CD14-positive monocyte (primary cell): ENCODE data around the gene HMG20B. TPM values are rescaled to one million over a fixed set of nuclear protein-coding genes. Genes with fewer than 3 reads are reported as not detected.
A peak's percentile ranks its signal among the peaks of the same experiment; 100 is the strongest.

ENCODE experiments used
- DNase-seq, 3 donors: peaks; one replicate each; pipeline ENCODE4 v3.0.0-alpha.2; 2011 to 2022
- H2AFZ ChIP-seq: 2 replicates; pipeline ENCODE4 v1.6.0; 2012; ENCODE audit warnings: mild to moderate bottlenecking, low read depth, low read length, inconsistent platforms; ENCODE audit not compliant: insufficient read depth, poor library complexity, severe bottlenecking
- H3K27ac ChIP-seq, 2 donors: 1 replicate in 1 of 2; 2 replicates in 1 of 2; pipeline ENCODE4 v1.5.1; 2012 to 2013; ENCODE audit warnings: low read length in 2 of 2, control low read depth in 1 of 2, inconsistent platforms in 1 of 2, low read depth in 1 of 2, mild to moderate bottlenecking in 1 of 2
- H3K27me3 ChIP-seq, 2 donors: one replicate each; pipeline versions ENCODE4 v1.6.0 to v1.6.1; 2011 to 2013; ENCODE audit warnings: low read length in 2 of 2; ENCODE audit not compliant: control insufficient read depth in 2 of 2, insufficient read depth in 2 of 2
- H3K36me3 ChIP-seq, 2 donors: replicated peaks in 1 of 2; 1 replicate in 1 of 2; 2 replicates in 1 of 2; pipeline versions ENCODE4 v1.5.1 to v1.6.1; 2012 to 2013; ENCODE audit warnings: low read length in 2 of 2, control low read depth in 1 of 2, inconsistent platforms in 1 of 2, mild to moderate bottlenecking in 1 of 2; ENCODE audit not compliant: insufficient read depth in 2 of 2, control insufficient read depth in 1 of 2
- H3K4me1 ChIP-seq, 2 donors: 1 replicate in 1 of 2; 2 replicates in 1 of 2; pipeline versions ENCODE4 v1.5.1 to v1.6.1; 2012 to 2013; ENCODE audit warnings: low read length in 2 of 2, control low read depth in 1 of 2, inconsistent platforms in 1 of 2, mild to moderate bottlenecking in 1 of 2, moderate library complexity in 1 of 2; ENCODE audit not compliant: insufficient read depth in 2 of 2, control insufficient read depth in 1 of 2
- H3K4me2 ChIP-seq: replicated peaks from 2 replicates; pipeline ENCODE3; 2012; ENCODE audit warnings: low read length, moderate library complexity, mild to moderate bottlenecking; ENCODE audit not compliant: poor library complexity, severe bottlenecking; ENCODE audit errors: extremely low read depth
- H3K4me3 ChIP-seq, 3 experiments: fragments of 200-600 bp in 1 of 3; sonication (generic) in 1 of 3; replicated peaks in 1 of 3; 1 replicate in 2 of 3; 2 replicates in 1 of 3; pipeline ENCODE4 v1.5.1; 2011 to 2013; ENCODE audit warnings: low read length in 3 of 3, mild to moderate bottlenecking in 3 of 3, control low read depth in 2 of 3, low read depth in 2 of 3, inconsistent platforms in 1 of 3, moderate library complexity in 1 of 3
- H3K79me2 ChIP-seq: 2 replicates; pipeline ENCODE4 v1.6.0; 2012; ENCODE audit warnings: mild to moderate bottlenecking, control low read depth, inconsistent platforms, low read length, moderate library complexity; ENCODE audit not compliant: insufficient read depth
- H3K9ac ChIP-seq: 2 replicates; pipeline ENCODE4 v1.6.0; 2017; ENCODE audit warnings: low read length, mild to moderate bottlenecking; ENCODE audit not compliant: insufficient read depth, poor library complexity, severe bottlenecking
- H3K9me3 ChIP-seq, 2 donors: replicated peaks in 1 of 2; 1 replicate in 1 of 2; 2 replicates in 1 of 2; pipeline versions ENCODE4 v1.5.1 to v1.6.1; 2012 to 2013; ENCODE audit warnings: low read length in 2 of 2, control low read depth in 1 of 2; ENCODE audit not compliant: control insufficient read depth in 1 of 2, insufficient read depth in 1 of 2
- H4K20me1 ChIP-seq: 2 replicates; pipeline ENCODE4 v1.6.0; 2012; ENCODE audit warnings: mild to moderate bottlenecking, low read length, control low read depth, moderate library complexity; ENCODE audit not compliant: insufficient read depth
- H3K27ac Mint-ChIP-seq, 7 donors: one replicate each; pipeline ENCODE4 v1.8.0; 2020; ENCODE audit warnings: mild to moderate bottlenecking in 7 of 7, mixed read lengths in 7 of 7, moderate library complexity in 6 of 7, inconsistent platforms in 2 of 7
- H3K27me3 Mint-ChIP-seq, 3 donors: one replicate each; pipeline ENCODE4 v1.8.0; 2021 to 2022; ENCODE audit warnings: low read depth in 3 of 3, mild to moderate bottlenecking in 3 of 3, mixed read lengths in 3 of 3, moderate library complexity in 3 of 3, inconsistent platforms in 1 of 3
- H3K36me3 Mint-ChIP-seq, 2 donors: one replicate each; pipeline ENCODE4 v1.8.0; 2020; ENCODE audit warnings: mixed read lengths in 2 of 2, inconsistent platforms in 1 of 2, mild to moderate bottlenecking in 1 of 2
- H3K4me1 Mint-ChIP-seq: one replicate; pipeline ENCODE4 v1.8.0; 2020; ENCODE audit warnings: mild to moderate bottlenecking, mixed read lengths
- H3K4me3 Mint-ChIP-seq, 2 donors: one replicate each; pipeline ENCODE4 v1.8.0; 2020; ENCODE audit warnings: mild to moderate bottlenecking in 2 of 2, mixed read lengths in 2 of 2, moderate library complexity in 1 of 2
- H3K9me3 Mint-ChIP-seq, 7 donors: one replicate each; pipeline ENCODE4 v1.8.0; 2020 to 2022; ENCODE audit warnings: mixed read lengths in 7 of 7, mild to moderate bottlenecking in 6 of 7, moderate library complexity in 6 of 7, inconsistent platforms in 2 of 7
- WGBS: methylation state at CpG from one replicate; pipeline ENCODE4 v1.1.5; 2013; ENCODE audit warnings: missing lambda C conversion rate; ENCODE audit not compliant: insufficient coverage; 5-methylcytosine and 5-hydroxymethylcytosine counted together
- intact Hi-C, 2 donors: fragments of 100-400 bp; cut with micrococcal nuclease; formaldehyde crosslinking; loops; one replicate each; pipeline versions ENCODE4 v1.15.0 to v1.15.1; 2023
- polyA plus RNA-seq, 3 donors: library from polyadenylated mRNA; depleted of rRNA in 1 of 3; unstranded in 2 of 3; stranded (reverse) in 1 of 3; fragments of 300-500 nt in 2 of 3; fragments of >200 nt in 1 of 3; fragmentation: Illumina TruSeq in 2 of 3; gene quantifications; 1 replicate in 2 of 3; 2 replicates in 1 of 3; pipeline ENCODE4 v1.2.3, GENCODE V29; 2012 to 2021
- TF ChIP-seq, protein P1 (sequence below): fragments of 200-600 bp; IDR thresholded peaks from one replicate; pipeline ENCODE4 v1.8.0; 2022; ENCODE audit warnings: antibody characterized with exemption, mild to moderate bottlenecking

HMG20B gene
- polyA plus RNA-seq, 3 donors = 52.4 to 58.8 (median 56.5) TPM

DNA sequence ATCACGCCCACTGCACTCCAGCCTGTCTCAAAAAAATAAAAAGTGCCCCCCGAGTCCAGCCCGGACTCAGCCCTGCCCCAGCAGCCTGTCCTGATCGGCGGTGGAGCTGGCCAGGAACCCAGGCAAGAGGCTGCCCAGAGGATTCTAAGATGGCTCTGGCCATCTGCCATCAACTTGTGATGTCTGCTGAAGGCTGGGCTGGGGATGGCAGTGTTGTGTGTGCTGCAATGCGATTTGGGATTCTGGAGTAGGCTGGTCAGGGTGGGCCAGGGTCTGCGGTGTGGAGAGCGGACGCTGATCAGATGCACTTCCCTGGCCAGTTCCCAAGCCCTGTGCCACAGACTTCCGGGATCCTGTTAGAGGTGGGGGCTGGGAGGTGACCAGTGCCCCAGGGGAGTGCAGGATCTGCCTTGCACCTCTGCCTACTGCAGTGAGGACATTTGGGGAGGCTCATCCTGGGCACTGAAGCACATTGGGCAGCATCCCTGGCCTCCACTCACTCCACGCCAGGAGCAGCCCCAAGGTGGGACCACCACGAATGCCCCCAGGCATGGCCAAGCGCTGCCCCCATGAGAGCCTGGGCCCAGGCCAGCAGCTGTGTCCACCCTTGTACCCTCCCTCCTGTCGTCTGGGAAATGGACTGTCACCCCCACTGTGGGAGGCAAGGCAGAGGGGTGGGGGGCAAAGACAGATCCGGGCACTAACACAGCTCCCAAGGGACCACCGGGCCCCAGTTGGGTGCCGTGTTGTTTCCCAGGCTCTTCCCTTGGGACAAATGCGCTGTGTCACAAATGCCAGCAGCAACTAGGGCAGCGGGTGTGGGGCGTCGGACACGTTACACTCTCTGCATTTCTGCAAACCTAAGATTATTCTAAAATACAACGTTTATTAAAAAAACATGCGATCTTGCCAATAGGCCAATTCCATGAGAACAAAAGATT, 37.3 kb downstream of the HMG20B start:
- Histone ChIP-seq H3K4me3 (no peak overlapping the region), H3K9ac (no peak overlapping the region), H3K79me2 (no peaks in the 10 kb centered on the region), H3K4me2 (no peak overlapping the region), H3K27me3 (peaks cover 11 to 33% of the 10 kb centered on the region in 2 donors), H3K4me1 (peaks cover 22 to 28% of the 10 kb centered on the region in 2 donors), H3K36me3 (peaks cover 27 to 35% of the 10 kb centered on the region in 2 donors), H4K20me1 (no peaks in the 10 kb centered on the region), H3K27ac (no peak overlapping the region), H2AFZ (no peak overlapping the region), H3K9me3 (peaks cover 0 to 5% of the 10 kb centered on the region in 2 donors)
- H3K4me1 Mint-ChIP-seq = peaks cover 18% of the 10 kb centered on the region
- peaks cover 5 to 12% (median 8%) of the 10 kb centered on the region in 7 donors for H3K9me3 Mint-ChIP-seq
- no peak for DNase-seq
- WGBS = 83% methylated on average over 21 of the region's 24 CpGs
- TF ChIP-seq, protein P1, sequence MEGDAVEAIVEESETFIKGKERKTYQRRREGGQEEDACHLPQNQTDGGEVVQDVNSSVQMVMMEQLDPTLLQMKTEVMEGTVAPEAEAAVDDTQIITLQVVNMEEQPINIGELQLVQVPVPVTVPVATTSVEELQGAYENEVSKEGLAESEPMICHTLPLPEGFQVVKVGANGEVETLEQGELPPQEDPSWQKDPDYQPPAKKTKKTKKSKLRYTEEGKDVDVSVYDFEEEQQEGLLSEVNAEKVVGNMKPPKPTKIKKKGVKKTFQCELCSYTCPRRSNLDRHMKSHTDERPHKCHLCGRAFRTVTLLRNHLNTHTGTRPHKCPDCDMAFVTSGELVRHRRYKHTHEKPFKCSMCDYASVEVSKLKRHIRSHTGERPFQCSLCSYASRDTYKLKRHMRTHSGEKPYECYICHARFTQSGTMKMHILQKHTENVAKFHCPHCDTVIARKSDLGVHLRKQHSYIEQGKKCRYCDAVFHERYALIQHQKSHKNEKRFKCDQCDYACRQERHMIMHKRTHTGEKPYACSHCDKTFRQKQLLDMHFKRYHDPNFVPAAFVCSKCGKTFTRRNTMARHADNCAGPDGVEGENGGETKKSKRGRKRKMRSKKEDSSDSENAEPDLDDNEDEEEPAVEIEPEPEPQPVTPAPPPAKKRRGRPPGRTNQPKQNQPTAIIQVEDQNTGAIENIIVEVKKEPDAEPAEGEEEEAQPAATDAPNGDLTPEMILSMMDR = no peak
- peaks cover 18 to 34% of the 10 kb centered on the region in 2 donors for H3K36me3 Mint-ChIP-seq
- H3K27me3 Mint-ChIP-seq = peaks cover 0 to 19% (median 18%) of the 10 kb centered on the region in 3 donors
- H3K27ac Mint-ChIP-seq = peak overlapping the region in 1 of 7 donors; percentile 58
- no peak overlapping the region for H3K4me3 Mint-ChIP-seq
- intact Hi-C loops = no loop called here

DNA sequence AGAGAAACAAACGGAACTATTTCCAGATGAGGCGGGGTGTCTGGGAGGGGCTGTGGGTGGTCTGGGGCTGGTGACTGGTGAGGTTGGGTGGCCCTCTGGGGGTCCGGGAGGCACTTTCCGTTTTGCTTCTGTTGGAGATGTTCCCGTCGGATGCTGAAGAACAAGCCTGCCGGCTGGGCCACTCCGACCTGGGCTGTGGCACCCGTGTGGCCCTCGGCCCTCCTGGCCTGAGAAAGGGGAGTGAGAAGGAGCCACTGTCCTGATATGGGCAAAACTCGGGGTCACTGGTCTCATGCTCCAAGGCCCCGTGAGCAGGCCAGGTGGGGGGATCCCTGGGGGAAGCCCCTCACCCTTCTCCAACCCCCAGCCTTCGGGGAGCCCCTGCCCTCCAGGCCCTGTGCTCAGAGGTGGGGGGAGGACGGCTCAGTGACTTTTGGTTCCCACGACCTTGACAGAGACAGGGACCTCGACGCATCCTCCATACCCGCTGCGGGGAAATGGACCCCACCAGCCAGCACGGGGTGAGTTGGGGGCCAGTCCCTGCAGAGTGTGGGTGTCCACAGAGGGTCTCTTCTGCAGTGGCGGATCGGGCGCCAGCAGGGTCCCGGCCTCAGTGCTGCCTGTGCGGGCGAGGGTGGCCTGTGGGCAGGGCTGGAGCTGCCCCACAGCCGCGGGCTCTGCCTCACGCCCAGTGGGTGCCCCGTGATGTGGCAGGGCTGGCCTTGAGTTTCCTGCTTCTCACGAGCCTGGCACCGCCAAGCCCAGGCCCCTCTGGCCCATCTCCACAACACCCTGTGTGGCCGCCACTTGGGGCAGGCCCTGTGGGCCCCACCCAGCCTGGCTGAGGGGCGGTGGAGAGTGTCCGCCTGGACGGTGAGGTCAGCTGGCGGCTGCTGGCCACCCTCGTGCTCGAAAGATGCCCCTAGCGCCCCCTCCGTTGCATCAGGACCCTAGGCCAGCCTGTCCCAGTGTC, 38.3 kb downstream of the HMG20B start:
- H3K4me1 Mint-ChIP-seq = peaks cover 18% of the 10 kb centered on the region
- no peak overlapping the region for H3K27ac ChIP-seq
- H3K9ac ChIP-seq = no peak overlapping the region
- H3K4me3 ChIP-seq = no peak overlapping the region
- peaks cover 27 to 35% of the 10 kb centered on the region in 2 donors for H3K36me3 ChIP-seq
- H3K9me3 Mint-ChIP-seq = peaks cover 5 to 12% (median 8%) of the 10 kb centered on the region in 7 donors
- H3K27me3 Mint-ChIP-seq = peaks cover 0 to 19% (median 18%) of the 10 kb centered on the region in 3 donors
- H3K4me2 ChIP-seq = no peak overlapping the region
- no peaks in the 10 kb centered on the region for H3K79me2 ChIP-seq
- H3K27me3 ChIP-seq = peaks cover 3 to 23% of the 10 kb centered on the region in 2 donors
- H3K9me3 ChIP-seq = peaks cover 0 to 5% of the 10 kb centered on the region in 2 donors
- H3K27ac Mint-ChIP-seq = no peak overlapping the region
- TF ChIP-seq, protein P1 = no peak
- H3K4me1 ChIP-seq = peaks cover 22 to 27% of the 10 kb centered on the region in 2 donors
- peaks cover 20 to 40% of the 10 kb centered on the region in 2 donors for H3K36me3 Mint-ChIP-seq
- WGBS = 86% methylated on average over 31 of the region's 41 CpGs
- H3K4me3 Mint-ChIP-seq = no peak overlapping the region
- no peaks in the 10 kb centered on the region for H4K20me1 ChIP-seq
- intact Hi-C loops = no loop called here
- H2AFZ ChIP-seq = no peak overlapping the region
- no peak for DNase-seq
